GM18526 (cell line): ENCODE data around the gene SMG5.

Experiments used
- POLR2A ChIP-seq: IDR thresholded peaks from 3 replicates; pipeline ENCODE4 v1.6.1; 2011; ENCODE audit not compliant: insufficient read length; ENCODE audit errors: extremely low read depth

Gene SMG5

GRCh38 chr1:156233426-156234127 is 49.0 kb downstream of the SMG5 start:
- no peak for TF ChIP-seq POLR2A

DNA sequence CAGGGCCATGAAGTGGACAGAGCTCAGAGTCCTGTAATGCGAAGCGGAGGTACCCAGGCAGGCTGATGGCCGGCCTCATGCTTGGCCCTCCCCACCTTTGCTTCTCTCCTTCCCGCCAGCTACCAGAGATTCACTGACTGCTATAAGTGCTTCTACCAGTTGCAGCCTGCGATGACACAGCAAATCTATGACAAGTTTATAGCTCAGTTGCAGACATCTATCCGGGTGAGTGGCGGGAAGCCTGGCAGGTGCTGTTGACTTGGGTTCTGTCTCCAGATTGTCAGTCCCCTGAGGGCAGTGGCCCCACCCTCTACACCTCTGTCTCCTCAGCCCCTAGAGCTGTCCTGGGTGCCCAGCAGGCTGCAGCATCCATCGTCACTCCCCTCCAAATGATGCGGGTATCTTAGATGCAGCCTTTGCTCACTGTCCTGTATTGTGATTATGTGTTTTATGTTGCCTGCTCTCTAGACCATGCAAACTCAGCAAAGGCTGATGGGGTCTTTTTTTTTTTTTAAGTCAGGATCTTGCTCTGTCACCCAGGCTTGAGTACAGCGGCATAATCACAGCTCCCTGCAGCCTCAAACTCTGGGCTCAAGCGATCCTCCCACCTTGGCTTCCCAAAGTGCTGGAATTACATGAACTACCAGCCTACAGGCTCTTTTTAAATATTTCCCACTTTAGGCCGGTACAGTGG is 50.3 kb downstream of the SMG5 start:
- TF ChIP-seq POLR2A, result no peak

DNA sequence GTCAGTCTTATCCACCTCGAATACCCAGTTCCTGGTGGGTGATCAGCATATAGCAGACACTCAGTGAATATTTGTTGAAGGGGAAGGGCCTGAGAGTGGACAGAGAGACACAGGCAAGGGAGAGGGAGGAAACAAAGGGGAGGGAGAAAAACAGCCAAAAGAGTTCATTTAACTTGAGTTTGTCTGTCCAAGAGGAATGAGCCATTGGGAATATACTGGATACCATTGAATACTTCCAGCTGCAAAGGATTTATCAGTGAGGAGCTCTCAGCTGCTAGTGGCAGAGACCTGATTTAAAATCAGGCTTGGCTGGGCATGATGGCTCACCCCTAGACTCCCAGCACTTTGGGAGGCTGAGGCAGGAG is 52.2 kb downstream of the SMG5 start:
- no peak for TF ChIP-seq POLR2A

DNA sequence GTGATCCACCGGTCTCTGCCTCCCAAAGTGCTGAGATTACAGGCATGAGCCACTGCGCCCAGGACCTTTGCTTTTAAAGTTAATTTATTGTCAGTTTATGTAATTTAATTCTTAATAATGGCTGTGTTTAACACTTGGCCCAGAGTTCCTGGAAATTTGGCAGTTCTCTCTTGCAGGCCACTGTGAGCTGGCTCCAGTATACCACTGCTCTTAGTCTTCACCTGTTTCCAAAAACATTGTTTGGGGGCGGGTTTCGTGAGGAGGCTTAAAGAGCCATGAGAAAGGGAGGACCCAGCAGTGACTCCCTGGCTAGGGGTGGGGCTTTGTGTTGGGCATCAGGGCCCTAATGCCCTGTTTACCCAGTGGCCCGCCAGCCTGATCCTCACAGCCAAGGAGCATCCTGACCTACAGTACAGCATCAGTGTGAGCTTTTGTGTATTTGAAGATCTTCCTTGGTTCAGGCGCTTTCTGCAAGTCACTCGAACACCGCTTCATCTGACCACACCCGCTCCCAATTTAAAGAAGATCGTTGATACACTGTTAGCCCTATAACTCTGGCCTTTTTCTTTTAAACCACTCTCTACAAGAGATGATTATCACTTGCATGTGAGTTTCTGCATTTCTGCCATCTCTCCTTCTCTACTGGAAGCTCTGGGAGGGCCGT is 52.7 kb downstream of the SMG5 start:
- no peak for TF ChIP-seq POLR2A

DNA sequence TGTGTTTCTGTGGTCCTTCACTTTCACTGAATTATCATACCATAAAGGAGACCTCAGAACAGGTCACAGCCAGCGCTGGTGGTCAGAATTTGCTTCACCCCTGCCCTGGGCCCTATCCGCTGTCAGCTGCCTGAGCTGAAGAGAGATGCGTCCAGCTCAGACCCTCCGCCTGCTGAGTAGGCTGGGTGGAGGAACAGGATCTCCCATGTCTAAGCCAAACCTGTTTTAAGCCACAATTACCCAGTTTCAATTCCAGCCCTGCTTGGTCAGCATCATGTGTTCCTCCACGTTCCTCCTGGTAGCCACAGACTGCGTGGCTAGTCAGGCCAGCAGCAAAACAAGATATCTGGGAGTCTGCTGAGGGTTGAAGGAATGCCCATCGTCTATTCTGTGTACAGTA is 54.1 kb downstream of the SMG5 start:
- no peak for TF ChIP-seq POLR2A

- TF ChIP-seq POLR2A, result no peak
Observed at GRCh38 chr1:156226782-156227181, 55.8 kb downstream of the SMG5 start.

DNA sequence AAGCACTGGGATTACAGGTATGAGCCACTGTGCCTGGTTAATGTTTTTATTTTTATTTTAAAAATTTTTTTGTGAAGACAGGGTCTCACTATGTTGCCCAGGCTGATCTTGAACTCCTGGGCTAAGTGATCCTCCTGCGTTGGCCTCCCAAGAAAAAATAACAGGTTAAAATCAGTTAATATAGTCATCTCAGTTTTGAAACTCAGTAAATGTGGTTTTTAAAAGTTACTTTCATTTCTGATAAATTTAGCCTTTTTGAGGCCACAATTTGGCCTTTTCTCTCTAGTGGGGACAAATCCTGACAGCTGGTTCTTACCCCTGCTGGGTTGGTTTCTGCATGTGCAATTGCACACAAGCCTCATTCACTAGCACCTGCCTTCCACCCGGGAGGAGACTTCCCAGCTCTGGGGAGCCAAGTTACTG is 56.5 kb downstream of the SMG5 start:
- TF ChIP-seq POLR2A, result no peak

DNA sequence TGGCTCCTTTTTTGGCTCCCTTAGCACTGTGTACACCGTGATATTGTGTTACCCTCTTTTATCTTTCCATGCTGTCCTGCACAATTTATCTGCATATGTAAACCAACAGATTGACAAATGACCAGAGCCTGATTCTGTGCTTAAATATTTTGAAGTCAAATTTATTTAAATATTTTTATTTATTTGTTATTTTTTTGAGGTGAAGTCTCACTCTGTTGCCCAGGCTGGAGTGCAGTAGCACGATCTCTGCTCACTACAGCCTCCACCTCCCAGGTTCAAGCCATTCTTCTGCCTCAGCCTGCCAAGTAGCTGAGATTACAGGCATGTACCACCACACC is 57.0 kb downstream of the SMG5 start:
- TF ChIP-seq POLR2A, result no peak

DNA sequence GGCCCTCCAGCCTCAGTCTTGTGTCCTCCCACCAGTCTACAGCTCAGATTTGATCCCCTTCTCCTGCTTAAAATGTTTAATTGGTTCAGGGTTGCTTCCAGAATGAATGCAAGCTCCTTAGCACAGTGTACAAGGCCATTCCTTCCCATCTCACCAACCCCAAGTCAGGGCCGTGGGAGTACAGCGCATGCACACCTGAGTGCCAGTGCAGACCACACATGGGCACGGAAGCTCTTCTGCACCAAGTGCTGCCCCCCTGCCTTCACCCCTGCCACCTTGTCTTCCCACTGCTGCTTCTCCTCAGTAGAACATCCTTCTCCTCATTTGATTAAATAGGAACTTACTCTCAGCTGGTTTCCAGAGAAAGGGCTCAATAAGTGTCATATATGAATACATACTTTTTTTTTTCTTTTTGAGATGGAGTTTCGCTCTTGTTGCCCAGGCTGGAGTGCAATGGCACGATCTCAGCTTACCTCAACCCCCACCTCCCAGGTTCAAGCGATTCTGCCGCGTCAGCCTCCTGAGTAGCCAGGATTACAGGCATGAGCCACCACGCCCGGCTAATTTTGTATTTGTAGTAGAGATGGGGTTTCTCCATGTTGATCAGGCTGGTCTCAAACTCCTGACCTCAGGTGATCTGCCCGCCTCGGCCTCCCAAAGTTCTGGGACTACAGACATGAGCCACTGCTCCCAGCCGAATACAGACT is 60.5 kb downstream of the SMG5 start:
- TF ChIP-seq POLR2A, result no peak

- no peak for TF ChIP-seq POLR2A
Observed at GRCh38 chr1:156220226-156220625, 62.4 kb downstream of the SMG5 start.

DNA sequence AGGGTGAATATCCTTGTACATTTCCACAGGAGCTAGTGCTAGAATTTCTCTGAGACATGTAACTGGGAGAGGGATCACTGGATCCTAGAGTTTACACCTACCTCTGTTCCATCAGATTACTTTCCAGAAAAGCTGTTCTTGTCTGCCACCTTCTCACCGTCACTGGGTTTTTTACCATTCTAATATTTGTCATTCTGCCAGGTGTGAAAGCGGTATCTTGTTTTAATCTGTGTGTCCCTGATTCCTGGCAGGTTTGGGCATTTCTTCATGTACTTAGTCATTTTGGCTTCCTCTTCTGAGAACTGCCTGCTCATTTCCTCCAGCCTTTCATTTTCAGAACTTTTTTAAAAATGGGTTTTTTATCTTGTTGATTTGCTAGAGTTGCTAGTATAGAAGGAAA is 64.8 kb downstream of the SMG5 start:
- no peak for TF ChIP-seq POLR2A

GRCh38 chr1:156214024-156214748 is 68.4 kb downstream of the SMG5 start:
- no peak for TF ChIP-seq POLR2A

DNA sequence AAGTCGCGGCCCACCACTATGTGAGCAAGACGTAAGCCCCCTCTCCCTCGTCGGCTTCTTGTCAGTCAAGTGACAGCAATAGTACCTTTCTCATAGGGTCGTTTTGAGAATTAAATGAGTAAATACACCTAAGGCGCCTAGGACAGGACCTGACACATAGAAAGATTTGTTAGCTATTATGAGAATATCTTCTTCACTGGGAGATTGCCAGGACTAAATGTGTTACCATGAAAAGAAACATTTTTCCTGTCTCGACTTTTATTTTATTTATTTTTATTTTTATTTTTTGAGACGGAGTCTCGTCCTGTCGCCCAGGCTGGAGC is 69.0 kb downstream of the SMG5 start:
- TF ChIP-seq POLR2A, result no peak

GRCh38 chr1:156212833-156213643 is 69.6 kb downstream of the SMG5 start, which contains the start of gene PMF1:
PMF1 (plus strand) TSS chr1:156213007; CDS start chr1:156213016, 9 bp downstream.
- peak; percentile 89 for TF ChIP-seq POLR2A
